DOHH2 (cell line): ENCODE measurements around the gene CLASP1.

Source experiments
- CTCF ChIP-seq: fragments of 200-600 bp; sonication (generic); IDR thresholded peaks from one replicate; pipeline ENCODE4 v1.5.1; 2014; ENCODE audit warnings: antibody characterized with exemption, mild to moderate bottlenecking, low read depth, low read length; ENCODE audit not compliant: poor library complexity, severe bottlenecking
- EZH2phosphoT487 ChIP-seq: fragments of 200-600 bp; sonication (generic); IDR thresholded peaks from 2 replicates; pipeline ENCODE4 v1.6.1; 2017; ENCODE audit warnings: borderline replicate concordance, mild to moderate bottlenecking, antibody characterized with exemption, low read length, moderate library complexity, mixed read lengths

- TF ChIP-seq CTCF (no peak), EZH2phosphoT487 (no peak)
These were observed 277.2 kb downstream of the CLASP1 start for GRCh38 chr2:121372082-121372481.
